NCI-H82 treated with DMSO at 0.1 percent for 48 hours (cell line): ENCODE measurements around the gene ADGRV1.

Source experiments
- DNase-seq: peaks from one replicate; lab custom pipeline; 2025; ENCODE audit not compliant: unreplicated experiment; lab: John Stamatoyannopoulos, UW

ADGRV1 gene

DNA sequence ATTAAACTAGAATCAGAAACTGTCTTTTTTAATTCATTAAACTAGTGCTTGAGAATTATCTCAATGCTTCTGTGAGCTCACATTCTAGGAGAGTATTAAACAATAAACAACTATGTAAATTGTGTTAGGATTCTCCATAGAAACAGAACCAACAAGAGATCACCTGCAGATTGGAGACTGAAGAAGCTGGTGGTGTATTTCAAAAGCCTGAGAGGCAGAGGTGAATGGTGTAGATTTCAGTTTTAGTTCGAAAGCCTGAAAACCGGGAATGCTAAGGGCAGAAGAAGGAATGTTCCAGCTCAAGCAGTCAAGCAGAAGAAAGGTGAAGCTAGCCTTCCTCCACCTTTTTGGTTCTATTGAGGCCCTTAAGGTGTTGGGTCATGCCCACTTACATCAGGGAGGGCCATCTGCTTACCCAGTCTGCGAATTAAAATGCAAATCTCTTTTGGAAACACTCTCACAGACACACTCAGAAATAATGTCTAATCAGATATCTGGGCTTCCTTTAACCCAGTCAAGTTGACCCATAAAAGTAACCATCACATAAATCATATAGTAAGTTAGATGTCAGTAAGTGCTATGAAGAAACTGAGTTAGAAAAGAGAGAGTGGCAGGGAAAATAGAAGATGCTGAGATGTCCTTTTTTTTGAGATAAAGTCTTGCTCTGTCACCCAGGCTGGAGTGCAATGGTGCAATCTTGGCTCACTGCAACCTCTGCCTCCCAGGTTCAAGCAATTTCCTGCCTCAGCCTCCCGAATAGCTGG lies 533.1 kb downstream of the ADGRV1 start:
- DNase-seq: no peak

DNA sequence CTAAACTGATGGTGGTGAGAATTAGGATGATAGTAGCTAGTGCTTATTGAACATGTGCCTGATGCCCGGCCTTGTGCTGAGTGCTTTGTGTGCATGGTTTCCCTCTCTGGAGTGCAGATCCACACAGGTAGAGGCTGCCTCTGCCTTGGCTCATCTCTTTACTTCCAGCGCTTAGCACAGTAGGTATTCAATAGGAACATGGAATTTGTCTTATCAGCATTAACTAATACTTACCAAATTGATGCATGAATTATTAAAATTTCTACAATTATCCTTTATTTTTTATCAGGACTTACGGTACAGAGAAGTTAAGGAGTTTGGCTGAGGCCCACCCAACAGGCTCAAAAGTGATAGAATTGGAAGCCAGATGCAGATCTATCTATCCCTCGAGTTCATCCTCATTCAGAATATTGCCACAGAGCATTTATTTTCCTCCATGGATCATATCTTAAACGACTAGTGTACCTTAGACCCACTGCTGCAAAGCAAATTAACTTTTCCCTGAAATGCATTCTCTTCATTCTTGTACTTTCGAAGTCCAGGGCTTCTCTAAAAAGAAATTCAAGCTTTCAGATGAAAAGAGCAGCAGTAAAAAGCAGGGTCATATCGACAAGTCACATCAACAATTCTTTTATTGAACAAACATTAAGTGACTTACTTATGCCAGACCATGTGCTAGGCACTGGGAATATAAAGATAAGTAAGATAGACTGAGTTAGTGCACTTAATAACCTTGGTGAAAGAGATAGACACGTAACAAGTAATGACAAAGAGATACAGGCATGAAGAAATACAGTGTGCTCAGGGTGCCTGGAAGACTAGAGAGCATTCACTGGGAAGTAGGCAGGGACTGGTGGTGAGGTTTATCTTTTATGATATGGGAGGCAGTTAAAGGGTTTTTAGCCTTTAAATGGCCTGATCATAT lies 534.5 kb downstream of the ADGRV1 start:
- no peak for DNase-seq

- no peak for DNase-seq
These were observed 536.7 kb downstream of the ADGRV1 start for GRCh38 chr5:91095313-91095712.

DNA sequence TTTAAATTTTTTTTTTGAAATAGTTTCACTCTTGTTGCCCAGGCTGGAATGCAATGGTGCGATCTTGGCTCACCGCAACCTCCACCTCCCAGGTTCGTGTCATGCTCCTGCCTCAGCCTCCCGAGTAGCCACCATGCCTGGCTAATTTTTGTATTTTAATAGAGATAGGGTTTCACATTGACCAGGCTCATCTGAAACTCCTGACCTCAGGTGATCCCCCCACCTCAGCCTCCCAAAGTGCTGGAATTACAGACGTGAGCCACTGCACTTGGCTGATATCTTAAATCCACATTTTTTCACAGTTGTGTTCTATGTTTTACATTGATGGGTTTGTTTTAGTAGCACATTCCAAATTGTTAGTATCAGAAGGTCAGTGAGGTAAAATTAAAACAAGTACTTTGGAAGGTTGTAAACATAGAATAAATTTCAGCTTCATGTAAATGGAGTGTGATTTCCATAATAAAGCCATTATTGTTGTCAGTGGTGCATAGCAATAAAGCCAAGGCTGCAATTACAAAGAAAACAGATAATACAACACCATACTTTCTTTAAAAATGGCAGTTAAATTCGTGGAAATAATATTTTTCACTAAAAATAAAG lies 537.3 kb downstream of the ADGRV1 start:
- no peak for DNase-seq

DNA sequence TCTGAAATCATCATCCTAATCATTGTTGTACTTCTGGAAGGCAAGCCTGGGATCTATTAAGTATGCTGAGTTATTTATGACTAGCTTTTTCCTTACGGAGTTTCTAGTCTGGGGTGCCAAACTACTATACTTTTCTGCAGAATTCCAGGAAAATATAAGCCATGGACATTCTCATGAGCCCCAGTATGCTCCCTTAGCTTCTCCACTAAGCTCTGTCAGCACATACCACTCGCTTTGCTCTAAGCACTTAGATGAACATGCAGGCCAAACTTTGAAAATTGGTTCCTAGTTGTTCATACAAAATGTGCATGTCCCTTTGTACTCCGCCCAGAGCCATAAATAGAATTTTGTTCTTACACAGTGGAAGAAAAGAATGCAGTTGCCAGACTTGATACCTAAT lies 539.9 kb downstream of the ADGRV1 start:
- no peak for DNase-seq

DNA sequence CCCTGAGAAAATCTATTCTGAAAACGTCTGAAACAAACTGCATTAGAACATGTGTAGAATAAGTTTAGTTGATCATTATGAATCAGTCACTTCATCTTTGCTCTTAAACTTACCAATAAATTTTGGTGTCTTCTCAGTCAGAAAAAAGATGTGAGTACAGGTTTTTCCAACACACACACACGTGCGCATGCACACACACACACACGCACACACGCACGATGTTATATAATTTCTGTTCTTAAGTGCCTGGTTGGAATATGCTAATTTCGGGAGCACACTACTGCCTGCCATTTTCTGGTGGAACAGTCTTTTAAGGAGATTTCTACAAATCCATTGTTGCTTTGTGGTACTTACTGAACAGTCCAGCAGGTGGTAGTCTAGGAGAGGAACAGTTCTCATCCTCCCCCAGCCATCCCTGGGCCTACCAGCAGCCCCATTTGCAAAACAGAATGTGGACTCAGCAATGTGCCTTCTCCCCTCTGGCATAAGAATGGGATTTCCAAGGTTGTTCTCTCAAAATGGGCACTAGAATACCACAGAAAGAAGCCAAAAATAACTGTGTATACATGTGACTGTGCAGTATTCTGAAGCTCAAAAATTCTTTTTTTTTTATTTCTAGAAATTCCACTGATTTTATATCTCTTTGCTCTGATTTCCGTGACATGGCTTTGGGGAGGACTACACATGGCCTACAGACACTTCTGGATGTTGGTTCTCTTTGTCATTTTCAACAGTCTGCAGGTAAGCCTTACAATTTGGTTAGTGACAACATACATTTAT lies 543.2 kb downstream of the ADGRV1 start:
- peak; percentile 7 for DNase-seq

GRCh38 chr5:91103353-91104061 lies 544.9 kb downstream of the ADGRV1 start:
- DNase-seq: no peak

DNA sequence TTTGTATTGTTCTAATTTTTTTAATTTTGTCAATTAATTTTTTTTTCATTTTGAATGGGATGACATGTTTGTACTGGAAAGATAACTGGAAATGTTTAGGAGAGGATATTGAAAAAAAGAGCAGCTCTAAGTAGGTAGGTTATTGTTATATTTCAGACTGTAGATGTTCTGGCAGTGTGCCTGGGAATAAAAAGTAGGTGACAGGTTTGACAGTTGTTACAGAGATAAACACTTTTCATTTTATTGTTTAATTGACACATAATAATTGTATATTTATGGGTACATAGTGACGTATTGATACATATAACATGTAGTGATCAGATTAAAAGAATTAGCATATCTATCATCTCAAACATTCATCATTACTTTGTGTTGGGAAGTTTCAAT lies 545.5 kb downstream of the ADGRV1 start:
- no peak for DNase-seq

DNA sequence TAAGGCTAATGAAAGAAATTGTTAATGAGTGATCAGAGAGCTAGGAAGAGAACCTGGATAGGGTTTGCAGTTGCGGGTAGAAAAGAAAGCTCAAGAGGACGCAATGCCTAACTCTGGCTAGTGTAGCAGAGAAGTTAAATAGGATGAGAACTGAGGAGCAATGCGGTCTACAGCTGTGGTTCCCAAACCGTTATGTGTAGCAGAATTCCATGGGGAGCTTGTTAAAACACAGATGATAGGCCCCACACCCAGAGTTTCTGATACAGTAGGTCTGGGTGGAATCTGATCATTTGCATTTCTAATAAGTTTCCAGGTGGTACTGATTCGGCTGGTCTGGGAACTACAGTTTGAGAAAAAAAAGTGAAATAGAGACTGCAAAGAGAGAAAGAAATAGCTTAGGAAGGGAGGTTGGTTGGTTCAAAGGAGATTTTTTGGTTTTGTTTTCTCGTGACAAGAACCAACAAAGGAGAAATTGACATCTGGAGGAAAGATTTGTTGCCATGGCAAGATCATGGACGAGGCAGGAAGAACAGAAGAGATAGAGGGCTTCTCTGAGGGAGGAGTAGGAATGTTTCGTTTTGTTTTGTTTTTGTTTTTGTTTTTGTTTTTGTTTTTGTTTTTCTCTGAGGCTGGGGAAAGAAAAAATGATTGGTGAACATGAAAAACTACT lies 548.4 kb downstream of the ADGRV1 start:
- DNase-seq: no peak

- DNase-seq: no peak
These were observed 551.0 kb downstream of the ADGRV1 start for GRCh38 chr5:91109634-91110033.

GRCh38 chr5:91110686-91111085 lies 552.1 kb downstream of the ADGRV1 start:
- no peak for DNase-seq

DNA sequence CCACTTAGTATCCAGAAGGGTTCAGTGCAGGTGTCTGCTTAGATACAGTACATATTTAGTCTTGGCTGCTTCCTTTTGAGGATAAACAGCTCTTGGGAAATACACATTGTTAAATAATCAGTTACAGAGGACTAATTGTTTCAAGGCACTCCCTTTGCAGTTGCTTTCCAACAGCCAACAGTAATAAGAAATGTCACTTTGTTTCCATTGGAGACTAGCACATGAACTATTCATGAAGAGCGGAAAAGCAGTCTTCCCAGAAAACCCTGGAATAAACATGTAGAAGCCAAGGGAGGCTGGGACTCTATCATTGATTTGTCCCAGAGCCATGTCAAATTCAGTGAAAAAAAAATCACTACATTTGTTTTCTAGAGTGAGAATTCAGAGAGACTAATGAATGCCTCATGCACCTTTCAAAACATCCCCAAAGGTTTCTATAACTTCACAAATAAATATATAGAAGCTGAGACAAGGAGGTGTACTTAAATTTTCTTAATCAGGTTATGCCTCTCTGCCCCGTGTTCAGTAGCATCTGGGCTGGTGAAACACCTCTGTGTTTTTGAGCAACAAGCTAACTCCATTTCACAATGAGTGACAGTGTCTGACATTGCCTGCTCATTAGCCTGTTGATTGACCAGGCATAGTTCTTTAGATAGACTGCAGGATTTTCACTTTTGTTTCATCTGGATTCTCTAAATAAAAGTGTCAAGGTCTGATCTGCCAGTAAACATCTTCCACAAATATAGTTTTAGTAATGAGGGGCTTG lies 553.1 kb downstream of the ADGRV1 start:
- no peak for DNase-seq

GRCh38 chr5:91114658-91115057 lies 556.1 kb downstream of the ADGRV1 start:
- no peak for DNase-seq

DNA sequence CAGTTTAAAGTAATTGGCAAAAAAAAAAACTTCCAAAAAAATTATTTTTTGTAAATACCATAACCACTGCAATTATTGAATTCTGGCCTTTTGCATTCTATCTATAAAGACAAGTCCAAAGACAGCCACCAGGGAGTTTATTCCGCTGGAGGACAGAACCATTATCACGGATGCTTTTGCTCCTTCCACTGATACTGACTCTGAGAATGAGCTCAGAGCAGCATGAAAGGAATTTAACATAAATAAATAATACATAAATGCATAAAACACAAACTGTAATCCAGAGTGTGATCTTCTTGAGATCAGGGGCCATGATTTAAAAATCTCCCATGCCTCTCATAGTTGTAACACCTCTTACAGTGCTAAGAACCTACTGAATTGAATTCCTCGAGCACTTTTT lies 559.8 kb downstream of the ADGRV1 start:
- DNase-seq: no peak

- no peak for DNase-seq
These were observed 560.2 kb downstream of the ADGRV1 start for GRCh38 chr5:91118796-91119195.

GRCh38 chr5:91119217-91119616 lies 560.6 kb downstream of the ADGRV1 start:
- no peak for DNase-seq

- no peak for DNase-seq
These were observed 561.6 kb downstream of the ADGRV1 start for GRCh38 chr5:91119981-91120850.

- no peak for DNase-seq
These were observed 562.9 kb downstream of the ADGRV1 start for GRCh38 chr5:91121347-91121993.
